Psoas muscle (tissue), 8 donors: ENCODE data around the gene PIWIL1. TPM values are rescaled to one million over a fixed set of nuclear protein-coding genes. Genes with fewer than 3 reads are reported as not detected.

Experiments used
- ATAC-seq, 4 donors: fragments of 200-7000 bp; cut with Tn5 transposase; one replicate each; pipeline ENCODE4 v1.9.1; 2020; ENCODE audit warnings: moderate library complexity in 3 of 4, mild to moderate bottlenecking in 2 of 4
- DNase-seq, 2 donors: peaks; one replicate each; pipeline ENCODE4 v3.0.0-alpha.2; 2020
- H3K27ac ChIP-seq: fragments of 200-600 bp; one replicate; pipeline ENCODE4 v1.8.0; 2022
- H3K27me3 ChIP-seq, 3 donors: fragments of 200-600 bp in 1 of 3; one replicate each; pipeline versions ENCODE4 v1.6.1 to v1.8.0; 2013 to 2022; ENCODE audit warnings: low read length in 2 of 3, mild to moderate bottlenecking in 2 of 3, moderate library complexity in 1 of 3; ENCODE audit not compliant: insufficient read depth in 3 of 3
- H3K36me3 ChIP-seq, 2 donors: fragments of 200-600 bp in 1 of 2; one replicate each; pipeline versions ENCODE4 v1.6.1 to v1.8.0; 2013 to 2022; ENCODE audit warnings: low read depth in 1 of 2, mild to moderate bottlenecking in 1 of 2, moderate library complexity in 1 of 2; ENCODE audit not compliant: insufficient read depth in 1 of 2
- H3K4me1 ChIP-seq: fragments of 200-600 bp; one replicate; pipeline ENCODE4 v1.8.0; 2022
- H3K4me3 ChIP-seq: fragments of 200-600 bp; one replicate; pipeline ENCODE4 v1.8.0; 2022; ENCODE audit warnings: mild to moderate bottlenecking
- H3K9me3 ChIP-seq: fragments of 200-600 bp; one replicate; pipeline ENCODE4 v1.8.0; 2022
- CTCF ChIP-seq: fragments of 200-600 bp; IDR thresholded peaks from one replicate; pipeline ENCODE4 v1.8.0; 2022; ENCODE audit warnings: antibody characterized with exemption
- WGBS, 3 donors: extraction: QIAGEN DNeasy Blood & Tissue Kit; methylation state at CpG; one replicate each; pipeline versions ENCODE4 v1.1.6 to v1.1.7; 2013; 5-methylcytosine and 5-hydroxymethylcytosine counted together
- intact Hi-C, 2 donors: fragments of 100-400 bp; cut with DNase I; formaldehyde crosslinking; loops; one replicate each; pipeline versions ENCODE4 v1.11.0 to v1.14.2; 2022
- polyA plus RNA-seq, 3 donors: library from polyadenylated mRNA; stranded (reverse); fragments of 200-250 nt; gene quantifications; one replicate each; pipeline ENCODE4 v1.2.3, GENCODE V29; 2013
- total RNA-seq, 4 donors: library from RNA; stranded (reverse); fragmentation: NEBNext Ultra II Directional in 2 of 4; extraction: Animal tissue kit (Norgen Biotek cat#: 25700) in 2 of 4; gene quantifications; one replicate each; pipeline versions ENCODE4 v1.2.1 to v1.2.4, GENCODE V29; 2021 to 2023
- donor health status: healthy with polysubstance abuse.
- donor health status: DM: no; HTN: no; CAD: no; lungs with moderate emphysema.
- donor health status: Bipolar disorder and iron deficiency.
- donor health status: healthy.
- donor health status: DM: yes; HTN: yes; CAD: no.
- donor health status: DM: no; HTN: no; CAD: no.
- donor health status: DM: no; HTN: no; CAD: no.
- donor health status: DM: yes; HTN: yes; CAD: no.

Gene PIWIL1
- total and polyA plus RNA-seq, 7 donors, result not detected

- no peak for TF ChIP-seq CTCF
- Histone ChIP-seq H3K4me3 (no peak overlapping the region), H3K4me1 (no peaks in the 10 kb centered on the region), H3K27ac (no peak overlapping the region), H3K9me3 (no peaks in the 10 kb centered on the region), H3K27me3 (peaks cover 0 to 1% (median 0%) of the 10 kb centered on the region in 3 donors), H3K36me3 (no peaks in the 10 kb centered on the region)
- DNase-seq (no peak), ATAC-seq (no peak)
- intact Hi-C loops, result loop anchor here in 1 of 2 donors (5.0 kb wide), 1 partner anchor 346 kb away; no protein-coding TSS in a partner anchor
- WGBS, 3 donors, result 64 to 70% (median 64%) methylated on average over 6 of the region's 6 CpGs
Observed at GRCh38 chr12:130401703-130402102, 64.0 kb downstream of the PIWIL1 start.

- Histone ChIP-seq H3K9me3 (no peaks in the 10 kb centered on the region), H3K4me3 (no peak overlapping the region), H3K4me1 (no peaks in the 10 kb centered on the region), H3K27ac (no peak overlapping the region), H3K27me3 (peaks cover 0 to 1% (median 0%) of the 10 kb centered on the region in 3 donors), H3K36me3 (no peaks in the 10 kb centered on the region)
- DNase-seq, result no peak
- no peak for TF ChIP-seq CTCF
- 39 to 49% (median 47%) methylated on average over 7 of the region's 7 CpGs for WGBS, 3 donors
- intact Hi-C loops, result no loop called here
- no peak for ATAC-seq
Observed at GRCh38 chr12:130405332-130405731, 67.6 kb downstream of the PIWIL1 start.

DNA sequence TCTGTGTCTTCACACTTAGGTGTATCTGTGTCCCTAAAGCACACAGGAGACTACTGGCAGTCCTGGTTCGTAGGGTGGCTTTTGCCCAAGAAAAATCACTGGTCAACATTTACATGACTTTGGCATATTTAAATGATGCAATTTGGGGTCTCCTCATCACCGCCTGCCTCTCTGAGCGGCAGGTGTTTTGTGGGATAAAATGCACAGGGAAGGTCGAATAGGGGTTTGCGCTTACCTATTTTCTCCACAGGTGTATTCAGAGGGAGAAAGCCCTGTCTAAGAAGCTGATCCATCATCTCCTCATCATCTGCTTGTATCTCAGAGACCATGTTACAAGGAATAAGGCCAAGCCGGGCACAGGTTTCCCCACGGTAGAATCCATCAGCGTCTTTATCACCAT is 74.7 kb downstream of the PIWIL1 start:
- WGBS, 3 donors, result 71 to 90% (median 72%) methylated on average over 8 of the region's 8 CpGs
- Histone ChIP-seq H3K4me3 (no peak overlapping the region), H3K27me3 (peaks cover 0 to 3% (median 0%) of the 10 kb centered on the region in 3 donors), H3K36me3 (no peaks in the 10 kb centered on the region), H3K4me1 (no peaks in the 10 kb centered on the region), H3K9me3 (no peaks in the 10 kb centered on the region), H3K27ac (no peak overlapping the region)
- intact Hi-C loops, result no loop called here
- ATAC-seq, result no peak
- no peak for TF ChIP-seq CTCF
- no peak for DNase-seq

GRCh38 chr12:130413909-130414308 is 76.2 kb downstream of the PIWIL1 start:
- intact Hi-C loops, result no loop called here
- Histone ChIP-seq H3K36me3 (no peaks in the 10 kb centered on the region), H3K4me3 (no peak overlapping the region), H3K27me3 (peaks cover 0 to 3% (median 0%) of the 10 kb centered on the region in 3 donors), H3K9me3 (no peaks in the 10 kb centered on the region), H3K27ac (no peak overlapping the region), H3K4me1 (no peaks in the 10 kb centered on the region)
- no peak for TF ChIP-seq CTCF
- DNase-seq (no peak), ATAC-seq (no peak)
- 92 to 95% (median 94%) methylated on average over 18 of the region's 18 CpGs for WGBS, 3 donors

DNA sequence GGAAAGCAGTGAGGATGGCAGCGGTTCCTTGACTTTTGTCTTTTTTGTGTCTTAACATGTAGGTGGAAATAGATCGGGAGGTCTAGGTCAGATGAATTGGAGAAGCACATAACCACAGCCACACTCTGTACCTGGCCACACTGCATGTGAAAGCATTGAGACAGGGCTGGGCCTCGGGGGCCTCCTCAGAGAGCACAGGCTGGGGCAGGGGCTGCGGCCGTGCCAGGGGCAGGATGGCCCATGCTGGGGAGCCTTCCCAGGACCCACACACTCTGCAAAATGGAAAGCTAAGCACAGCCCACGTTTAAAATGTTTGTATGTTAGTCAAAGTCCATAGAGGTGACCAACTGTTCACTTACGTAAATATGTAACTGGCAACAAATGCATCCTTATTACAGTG is 76.7 kb downstream of the PIWIL1 start:
- no peak for TF ChIP-seq CTCF
- Histone ChIP-seq H3K27ac (no peak overlapping the region), H3K4me3 (no peak overlapping the region), H3K9me3 (no peaks in the 10 kb centered on the region), H3K4me1 (no peaks in the 10 kb centered on the region), H3K36me3 (no peaks in the 10 kb centered on the region), H3K27me3 (peaks cover 0 to 3% (median 0%) of the 10 kb centered on the region in 3 donors)
- ATAC-seq (no peak), DNase-seq (no peak)
- intact Hi-C loops, result no loop called here
- 88 to 92% (median 88%) methylated on average over 7 of the region's 7 CpGs for WGBS, 3 donors
